Activated CD8-positive, alpha-beta memory T cell treated with anti-CD3 and anti-CD28 coated beads, Interleukin-2, amount 50 U/mL, for 1 hour (primary cell): Measurements from ENCODE around the gene RIC8A.

ENCODE experiments used
- DNase-seq: peaks from one replicate; pipeline ENCODE4 v3.0.0-alpha.2; 2020; ENCODE audit errors: extremely low read depth

RIC8A gene

GRCh38 chr11:244376-244775 is 36.9 kb downstream of the RIC8A start:
- DNase-seq, result no peak

- DNase-seq, result no peak
Measured at GRCh38 chr11:249062-249461, 41.6 kb downstream of the RIC8A start.

GRCh38 chr11:250274-250673 is 42.8 kb downstream of the RIC8A start:
- no peak for DNase-seq

- DNase-seq, result peak; percentile 59
Measured at GRCh38 chr11:250740-251299, 43.3 kb downstream of the RIC8A start.

GRCh38 chr11:251550-251949 is 44.0 kb downstream of the RIC8A start:
- no peak for DNase-seq

GRCh38 chr11:252666-253065 is 45.2 kb downstream of the RIC8A start:
- DNase-seq, result no peak

GRCh38 chr11:253160-253885 is 45.8 kb downstream of the RIC8A start:
- no peak for DNase-seq

- no peak for DNase-seq
Measured at GRCh38 chr11:253886-254270, 46.4 kb downstream of the RIC8A start.

GRCh38 chr11:255176-255575 is 47.7 kb downstream of the RIC8A start:
- DNase-seq, result no peak

GRCh38 chr11:255816-256215 is 48.3 kb downstream of the RIC8A start:
- DNase-seq, result no peak

GRCh38 chr11:256952-257737 is 49.6 kb downstream of the RIC8A start:
- no peak for DNase-seq

GRCh38 chr11:257766-258493 is 50.4 kb downstream of the RIC8A start:
- DNase-seq, result no peak

GRCh38 chr11:259413-259812 is 51.9 kb downstream of the RIC8A start:
- no peak for DNase-seq

- no peak for DNase-seq
Measured at GRCh38 chr11:261624-262023, 54.1 kb downstream of the RIC8A start.
